Esophagus squamous epithelium (tissue), 4 donors: ENCODE measurements around the gene S100B.

Experiments
- POLR2A ChIP-seq, 4 donors: fragments of 450-650 bp; IDR thresholded peaks; one replicate each; pipeline ENCODE4 v1.6.1; 2017; ENCODE audit warnings: antibody characterized with exemption in 4 of 4, mild to moderate bottlenecking in 4 of 4, moderate library complexity in 3 of 4
- TF ChIP-seq, protein P1 (sequence below), 6 experiments: fragments of 450-650 bp in 4 of 6; fragments of 200-600 bp in 2 of 6; sonication (generic) in 2 of 6; IDR thresholded peaks; one replicate each; pipeline ENCODE4 v1.5.1; 2016 to 2019; ENCODE audit warnings: antibody characterized with exemption in 6 of 6, mild to moderate bottlenecking in 4 of 6, moderate library complexity in 4 of 6

DNA sequence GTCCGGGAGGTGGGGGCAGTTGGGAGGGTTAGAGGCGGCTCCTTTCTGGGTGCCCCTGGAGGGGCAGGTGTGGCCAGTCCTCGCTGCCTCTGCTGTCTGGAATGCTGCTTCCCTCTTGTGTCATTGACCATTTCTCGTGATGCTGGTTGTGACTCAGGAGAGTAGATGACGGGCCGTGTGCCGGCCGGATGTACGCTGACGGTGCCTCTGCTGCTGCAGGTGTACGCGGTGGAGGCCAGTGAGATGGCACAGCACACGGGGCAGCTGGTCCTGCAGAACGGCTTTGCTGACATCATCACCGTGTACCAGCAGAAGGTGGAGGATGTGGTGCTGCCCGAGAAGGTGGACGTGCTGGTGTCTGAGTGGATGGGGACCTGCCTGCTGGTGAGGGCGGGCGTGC is 44.5 kb upstream of the S100B start:
- TF ChIP-seq, protein P1, sequence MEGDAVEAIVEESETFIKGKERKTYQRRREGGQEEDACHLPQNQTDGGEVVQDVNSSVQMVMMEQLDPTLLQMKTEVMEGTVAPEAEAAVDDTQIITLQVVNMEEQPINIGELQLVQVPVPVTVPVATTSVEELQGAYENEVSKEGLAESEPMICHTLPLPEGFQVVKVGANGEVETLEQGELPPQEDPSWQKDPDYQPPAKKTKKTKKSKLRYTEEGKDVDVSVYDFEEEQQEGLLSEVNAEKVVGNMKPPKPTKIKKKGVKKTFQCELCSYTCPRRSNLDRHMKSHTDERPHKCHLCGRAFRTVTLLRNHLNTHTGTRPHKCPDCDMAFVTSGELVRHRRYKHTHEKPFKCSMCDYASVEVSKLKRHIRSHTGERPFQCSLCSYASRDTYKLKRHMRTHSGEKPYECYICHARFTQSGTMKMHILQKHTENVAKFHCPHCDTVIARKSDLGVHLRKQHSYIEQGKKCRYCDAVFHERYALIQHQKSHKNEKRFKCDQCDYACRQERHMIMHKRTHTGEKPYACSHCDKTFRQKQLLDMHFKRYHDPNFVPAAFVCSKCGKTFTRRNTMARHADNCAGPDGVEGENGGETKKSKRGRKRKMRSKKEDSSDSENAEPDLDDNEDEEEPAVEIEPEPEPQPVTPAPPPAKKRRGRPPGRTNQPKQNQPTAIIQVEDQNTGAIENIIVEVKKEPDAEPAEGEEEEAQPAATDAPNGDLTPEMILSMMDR (IDR thresholded peaks at IDR 0.05): no peak
- TF ChIP-seq POLR2A (IDR thresholded peaks at IDR 0.05): no peak
